B cell (primary cell): ENCODE results near the gene NAPB. TPM values are rescaled to one million over a fixed set of nuclear protein-coding genes. Genes with fewer than 3 reads are reported as not detected.

Source experiments
- ATAC-seq: fragments of 200-7000 bp; cut with Tn5 transposase; one replicate; pipeline ENCODE4 v1.10.0; 2021; ENCODE audit warnings: low read depth, mild to moderate bottlenecking, moderate number of reproducible peaks, moderate library complexity
- CTCF ChIA-PET: fragments of 350-600 bp; sonication (Branson Sonifier 250); formaldehyde crosslinking; loops from one replicate; lab custom pipeline; 2021; ENCODE audit warnings: antibody characterized with exemption, inconsistent platforms; lab: Charles Lee
- POLR2A ChIA-PET: fragments of 350-600 bp; sonication (Branson Sonifier 250); formaldehyde crosslinking; loops from one replicate; lab custom pipeline; 2021; ENCODE audit warnings: antibody characterized with exemption; lab: Charles Lee
- DNase-seq: peaks from one replicate; pipeline ENCODE4 v3.0.0; 2013
- H2AFZ ChIP-seq: 2 replicates; pipeline ENCODE4 v1.6.1; 2012; ENCODE audit warnings: mild to moderate bottlenecking, low read depth, low read length; ENCODE audit not compliant: insufficient read depth, poor library complexity, severe bottlenecking
- H3K27ac ChIP-seq, 2 donors: 1 replicate in 1 of 2; 2 replicates in 1 of 2; pipeline ENCODE4 v1.5.1; 2012 to 2013; ENCODE audit warnings: low read length in 2 of 2, mild to moderate bottlenecking in 2 of 2, moderate library complexity in 1 of 2
- H3K27me3 ChIP-seq, 4 experiments: fragments of 200-600 bp in 1 of 4; sonication (generic) in 1 of 4; replicated peaks in 1 of 4; 1 replicate in 2 of 4; 2 replicates in 2 of 4; pipeline versions ENCODE4 v1.6.1 to v1.7.0; 2013 to 2016; ENCODE audit warnings: low read length in 3 of 4, mild to moderate bottlenecking in 2 of 4, mixed read lengths in 1 of 4, moderate library complexity in 1 of 4; ENCODE audit not compliant: insufficient read depth in 4 of 4, control insufficient read depth in 3 of 4; ENCODE audit errors: control extremely low read depth in 1 of 4
- H3K36me3 ChIP-seq, 2 experiments: replicated peaks in 1 of 2; 1 replicate in 1 of 2; 2 replicates in 1 of 2; pipeline versions ENCODE4 v1.6.1 to v1.7.1; 2013; ENCODE audit warnings: low read length in 1 of 2; ENCODE audit not compliant: insufficient read depth in 2 of 2, control insufficient read depth in 1 of 2; ENCODE audit errors: control extremely low read depth in 1 of 2, extremely low read depth in 1 of 2
- H3K4me1 ChIP-seq, 2 donors: fragments of 200-600 bp in 1 of 2; sonication (generic) in 1 of 2; 1 replicate in 1 of 2; 2 replicates in 1 of 2; pipeline versions ENCODE4 v1.5.1 to v1.6.1; 2013 to 2017; ENCODE audit warnings: low read length in 2 of 2; ENCODE audit not compliant: control insufficient read depth in 2 of 2, insufficient read depth in 2 of 2
- H3K4me2 ChIP-seq: replicated peaks from 2 replicates; pipeline ENCODE3; 2012; ENCODE audit warnings: mild to moderate bottlenecking, low read depth, low read length; ENCODE audit not compliant: poor library complexity, severe bottlenecking
- H3K4me3 ChIP-seq, 5 experiments: fragments of 200-600 bp in 1 of 5; sonication (generic) in 1 of 5; 1 replicate in 3 of 5; 2 replicates in 2 of 5; pipeline versions ENCODE4 v1.5.1 to v1.7.0; 2011 to 2016; ENCODE audit warnings: low read length in 4 of 5, mild to moderate bottlenecking in 4 of 5, low read depth in 2 of 5, control low read depth in 1 of 5, moderate library complexity in 1 of 5; ENCODE audit not compliant: insufficient read depth in 1 of 5; ENCODE audit errors: control extremely low read depth in 1 of 5, extremely low read depth in 1 of 5
- H3K79me2 ChIP-seq: fragments of 200-600 bp; sonication (generic); one replicate; pipeline ENCODE4 v1.6.0; 2016; ENCODE audit warnings: low read length; ENCODE audit not compliant: control insufficient read depth, insufficient read depth
- H3K9ac ChIP-seq: fragments of 200-600 bp; sonication (generic); 2 replicates; pipeline ENCODE4 v1.6.1; 2017; ENCODE audit warnings: mild to moderate bottlenecking, low read length, moderate library complexity
- H3K9me3 ChIP-seq, 3 donors: one replicate each; pipeline versions ENCODE4 v1.6.1 to v1.7.1; 2013; ENCODE audit warnings: low read length in 2 of 3; ENCODE audit not compliant: control insufficient read depth in 2 of 3, insufficient read depth in 1 of 3; ENCODE audit errors: control extremely low read depth in 1 of 3
- H4K20me1 ChIP-seq: 2 replicates; pipeline ENCODE4 v1.6.0; 2012; ENCODE audit warnings: mild to moderate bottlenecking, low read length; ENCODE audit not compliant: insufficient read depth, control insufficient read depth, poor library complexity, severe bottlenecking
- H3K27ac Mint-ChIP-seq: one replicate; pipeline ENCODE4 v1.8.0; 2021; ENCODE audit warnings: mixed read lengths
- H3K27me3 Mint-ChIP-seq: one replicate; pipeline ENCODE4 v1.8.0; 2021; ENCODE audit warnings: mixed read lengths
- H3K4me1 Mint-ChIP-seq: one replicate; pipeline ENCODE4 v1.8.0; 2021; ENCODE audit warnings: mixed read lengths
- H3K4me3 Mint-ChIP-seq: one replicate; pipeline ENCODE4 v1.8.0; 2021; ENCODE audit warnings: mixed read lengths
- H3K9me3 Mint-ChIP-seq: one replicate; pipeline ENCODE4 v1.8.0; 2022; ENCODE audit warnings: mixed read lengths; ENCODE audit not compliant: insufficient read depth
- CTCF ChIP-seq: fragments of 200-600 bp; IDR thresholded peaks from one replicate; pipeline ENCODE4 v1.8.0; 2022; ENCODE audit warnings: antibody characterized with exemption, mild to moderate bottlenecking
- EZH2 ChIP-seq: IDR thresholded peaks from 2 replicates; pipeline ENCODE4 v1.6.1; 2012; ENCODE audit warnings: borderline replicate concordance, low read depth, mild to moderate bottlenecking, moderate library complexity, low read length; ENCODE audit not compliant: insufficient read depth, poor library complexity, severe bottlenecking
- WGBS: methylation state at CpG from one replicate; pipeline ENCODE4 v1.1.5; 2013; ENCODE audit warnings: missing lambda C conversion rate; ENCODE audit not compliant: insufficient coverage; 5-methylcytosine and 5-hydroxymethylcytosine counted together
- intact Hi-C: fragments of 100-400 bp; cut with micrococcal nuclease; formaldehyde crosslinking; loops from one replicate; pipeline ENCODE4 v1.10.0; 2022
- polyA plus RNA-seq: library from polyadenylated mRNA; depleted of rRNA; stranded (reverse); fragments of >200 nt; gene quantifications from 2 replicates; pipeline ENCODE4 v1.2.3, GENCODE V29; 2012
- total RNA-seq, 2 donors: library from RNA; stranded (reverse); fragments of 120-200 nt in 1 of 2; gene quantifications; 1 replicate in 1 of 2; 2 replicates in 1 of 2; pipeline versions ENCODE4 v1.2.3 to v1.2.4, GENCODE V29; 2013 to 2022

NAPB gene
- total and polyA plus RNA-seq, 2 donors (not counting 1 experiment from before 2014, with no cell fraction given), result 4.1 to 13.0 TPM

- ATAC-seq (no peak), DNase-seq (no peak)
- Histone ChIP-seq H3K79me2 (peaks cover 81% of the 10 kb centered on the region), H3K4me2 (no peak overlapping the region), H3K27me3 (no peaks in the 10 kb centered on the region), H3K4me1 (peaks cover 8 to 9% of the 10 kb centered on the region in 2 donors), H3K27ac (no peak overlapping the region), H4K20me1 (no peaks in the 10 kb centered on the region), H3K9me3 (no peaks in the 10 kb centered on the region), H3K9ac (no peak overlapping the region), H2AFZ (no peak overlapping the region), H3K36me3 (no peaks in the 10 kb centered on the region), H3K4me3 (no peak overlapping the region)
- TF ChIP-seq EZH2 (no peak), CTCF (no peak)
- 81% methylated on average over 2 of the region's 6 CpGs for WGBS
- no peaks in the 10 kb centered on the region for H3K9me3 Mint-ChIP-seq
- no peaks in the 10 kb centered on the region for H3K27me3 Mint-ChIP-seq
- intact Hi-C loops, result no loop called here
- H3K4me3 Mint-ChIP-seq, result no peak overlapping the region
- ChIA-PET POLR2A (no interaction called here), CTCF (interaction anchor here (0.6 to 1.2 kb wide), 2 partner anchors 66 to 83 kb away, joined by 3 read pairs; no protein-coding TSS in a partner anchor)
- H3K27ac Mint-ChIP-seq, result no peak overlapping the region
- peaks cover 18% of the 10 kb centered on the region for H3K4me1 Mint-ChIP-seq
Observed at GRCh38 chr20:23415959-23416583, 5.2 kb downstream of the NAPB start.

GRCh38 chr20:23415555-23415954, 5.7 kb downstream of the NAPB start:
- Mint-ChIP-seq H3K27ac (no peak overlapping the region), H3K4me3 (no peak overlapping the region), H3K4me1 (peaks cover 18% of the 10 kb centered on the region), H3K9me3 (no peaks in the 10 kb centered on the region), H3K27me3 (no peaks in the 10 kb centered on the region)
- POLR2A ChIA-PET, result no interaction called here
- no peak for DNase-seq
- Histone ChIP-seq H3K4me3 (no peak overlapping the region), H3K4me2 (no peak overlapping the region), H3K27me3 (no peaks in the 10 kb centered on the region), H3K79me2 (peaks cover 81% of the 10 kb centered on the region), H4K20me1 (peaks cover 1% of the 10 kb centered on the region), H3K9me3 (no peaks in the 10 kb centered on the region), H2AFZ (no peak overlapping the region), H3K27ac (no peak overlapping the region), H3K9ac (no peak overlapping the region), H3K36me3 (no peaks in the 10 kb centered on the region), H3K4me1 (peaks cover 8 to 9% of the 10 kb centered on the region in 2 donors)
- intact Hi-C loops, result no loop called here
- CTCF ChIA-PET, result interaction anchor here (1.2 kb wide), 1 partner anchor 66 kb away, joined by 3 read pairs; no protein-coding TSS in a partner anchor
- no CpG with 5 or more reads among the region's 5 CpGs for WGBS
- TF ChIP-seq CTCF (no peak), EZH2 (no peak)
- ATAC-seq, result no peak
